ENCODE measurements around the gene CNST.
"Not testable (repeated sequence)": the region's sequence is repeated elsewhere in the genome, so short reads cannot be mapped to it uniquely, and the experiment has no call there.

CNST gene

GRCh38 chr1:246588159-246588721, 22.0 kb downstream of the CNST start:
- DNase-seq = no peak

GRCh38 chr1:246589919-246590318, 23.7 kb downstream of the CNST start:
- DNase-seq = not testable (repeated sequence)

DNA sequence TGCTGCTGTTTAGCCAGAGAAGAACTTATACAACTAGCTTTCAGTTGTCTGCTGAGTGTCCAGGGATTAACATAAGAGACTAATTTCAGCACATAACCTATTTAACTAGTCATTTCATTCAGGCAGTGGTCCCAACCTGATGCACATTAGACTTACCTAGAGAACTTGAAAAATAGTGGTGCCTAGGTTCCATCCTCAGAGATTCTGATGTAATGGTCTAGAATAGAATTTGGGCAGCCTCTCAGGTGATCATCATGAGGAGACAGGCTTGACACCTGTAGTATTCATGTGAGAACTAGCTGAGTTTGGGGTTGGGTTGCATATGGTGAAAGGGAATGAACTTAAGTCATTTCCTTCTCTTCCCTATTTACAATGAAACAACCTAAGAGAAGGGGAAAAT, 24.8 kb downstream of the CNST start:
- no peak for DNase-seq

DNA sequence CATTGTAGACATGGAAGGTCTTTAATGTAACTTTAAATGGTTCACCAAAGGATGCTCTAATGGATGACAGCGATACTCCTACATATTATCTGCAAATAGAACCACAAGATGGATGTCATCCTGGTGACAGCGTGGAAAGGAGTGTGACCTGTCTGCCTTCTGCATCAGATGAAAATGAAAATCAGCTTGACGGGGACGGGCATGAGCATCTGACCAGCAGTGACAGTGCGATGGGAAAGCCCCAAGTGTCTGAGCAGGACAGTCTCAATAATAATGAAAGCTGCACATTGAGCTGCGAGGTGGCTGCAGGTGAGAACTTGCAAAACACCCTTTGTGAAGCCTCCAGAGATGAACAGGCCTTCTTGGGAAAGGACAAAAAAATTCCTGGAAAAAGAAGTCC, 25.2 kb downstream of the CNST start:
- no peak for DNase-seq

- DNase-seq = no peak
These were observed 25.7 kb downstream of the CNST start for GRCh38 chr1:246591958-246592357.

GRCh38 chr1:246592695-246593094, 26.4 kb downstream of the CNST start:
- peak; percentile 36 for DNase-seq

DNA sequence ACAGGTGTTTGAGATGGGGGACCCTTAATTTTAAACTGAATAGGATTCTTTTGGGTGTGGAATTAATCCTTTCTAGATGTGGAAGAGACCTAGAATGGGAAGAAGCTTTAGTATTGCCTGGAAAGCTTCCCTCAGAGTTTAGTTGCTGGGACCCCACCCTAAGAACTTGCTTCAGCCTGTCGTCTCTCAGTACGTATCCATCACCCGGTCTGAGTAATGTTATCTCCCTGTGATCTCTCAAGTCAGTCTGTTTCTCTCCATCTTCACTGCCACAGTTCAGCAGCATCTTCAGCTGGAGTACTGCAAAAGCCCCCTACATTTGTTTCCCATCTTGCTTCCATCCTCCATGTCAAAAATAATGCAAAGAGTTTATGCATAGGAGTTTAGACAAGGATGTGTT, 28.9 kb downstream of the CNST start:
- DNase-seq = no peak

DNA sequence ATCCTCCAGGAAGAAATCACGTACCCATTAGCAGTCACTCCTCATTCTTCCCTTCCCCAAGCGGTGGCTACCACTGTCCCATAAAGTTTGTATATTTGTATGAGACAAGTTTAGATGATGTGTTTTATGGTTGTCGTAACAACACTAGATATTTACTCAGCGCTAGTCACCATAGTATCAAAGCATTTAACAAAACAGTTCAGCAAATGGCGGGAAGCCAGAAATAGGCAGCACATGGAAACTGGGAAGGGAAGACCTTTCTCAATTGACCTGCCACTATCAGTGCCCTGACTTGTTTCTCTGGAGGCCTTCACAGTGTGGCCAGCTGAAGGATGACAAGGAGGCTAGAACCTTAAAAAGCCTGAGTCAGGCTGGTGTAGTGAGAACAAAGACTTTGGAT, 31.1 kb downstream of the CNST start:
- DNase-seq = peak; percentile 66

- DNase-seq = no peak
These were observed 31.7 kb downstream of the CNST start for GRCh38 chr1:246597971-246598370.

GRCh38 chr1:246599315-246599714, 33.1 kb downstream of the CNST start:
- DNase-seq = no peak

DNA sequence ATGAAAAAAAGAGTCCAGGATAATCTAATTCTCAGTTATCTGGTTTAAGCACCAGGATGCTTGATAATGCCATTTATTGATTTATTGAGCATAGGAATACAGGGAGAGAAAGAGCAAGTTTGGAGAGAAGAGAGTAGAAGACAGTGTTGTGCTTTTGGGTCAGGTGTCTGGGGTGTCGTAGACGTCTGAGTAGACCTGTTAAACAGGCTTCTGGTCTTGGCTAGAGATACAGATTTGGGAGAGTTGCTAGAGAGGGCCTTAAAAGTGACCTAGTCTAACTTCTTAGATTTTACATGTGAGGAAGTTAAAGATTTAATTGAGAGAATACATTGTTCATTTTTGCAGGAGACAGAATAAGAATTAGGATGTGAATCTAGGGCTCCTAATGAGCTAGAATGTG, 34.3 kb downstream of the CNST start:
- no peak for DNase-seq

DNA sequence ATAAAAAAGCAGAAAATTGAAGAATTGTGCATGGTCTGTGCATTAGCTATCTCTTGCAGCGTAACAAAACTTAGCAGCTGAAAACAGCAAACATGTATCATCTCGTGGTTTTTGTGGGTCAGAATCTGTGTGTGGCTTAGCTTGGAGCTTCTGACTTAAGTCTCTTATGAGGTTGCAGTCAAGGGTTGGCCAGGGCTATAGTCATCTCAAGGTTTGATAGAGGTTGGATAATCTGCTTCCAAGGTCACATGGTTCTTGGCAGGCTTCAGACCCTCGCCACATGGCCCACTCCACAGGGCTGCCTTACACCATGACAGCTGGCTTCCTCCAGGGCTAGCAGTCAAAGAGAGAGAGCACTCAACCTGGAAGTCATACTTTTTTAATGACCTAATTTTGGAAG, 35.9 kb downstream of the CNST start:
- no peak for DNase-seq

- not testable (repeated sequence) for DNase-seq
These were observed 39.0 kb downstream of the CNST start for GRCh38 chr1:246605231-246605630.

- no peak for DNase-seq
These were observed 41.2 kb downstream of the CNST start for GRCh38 chr1:246607462-246607861.

DNA sequence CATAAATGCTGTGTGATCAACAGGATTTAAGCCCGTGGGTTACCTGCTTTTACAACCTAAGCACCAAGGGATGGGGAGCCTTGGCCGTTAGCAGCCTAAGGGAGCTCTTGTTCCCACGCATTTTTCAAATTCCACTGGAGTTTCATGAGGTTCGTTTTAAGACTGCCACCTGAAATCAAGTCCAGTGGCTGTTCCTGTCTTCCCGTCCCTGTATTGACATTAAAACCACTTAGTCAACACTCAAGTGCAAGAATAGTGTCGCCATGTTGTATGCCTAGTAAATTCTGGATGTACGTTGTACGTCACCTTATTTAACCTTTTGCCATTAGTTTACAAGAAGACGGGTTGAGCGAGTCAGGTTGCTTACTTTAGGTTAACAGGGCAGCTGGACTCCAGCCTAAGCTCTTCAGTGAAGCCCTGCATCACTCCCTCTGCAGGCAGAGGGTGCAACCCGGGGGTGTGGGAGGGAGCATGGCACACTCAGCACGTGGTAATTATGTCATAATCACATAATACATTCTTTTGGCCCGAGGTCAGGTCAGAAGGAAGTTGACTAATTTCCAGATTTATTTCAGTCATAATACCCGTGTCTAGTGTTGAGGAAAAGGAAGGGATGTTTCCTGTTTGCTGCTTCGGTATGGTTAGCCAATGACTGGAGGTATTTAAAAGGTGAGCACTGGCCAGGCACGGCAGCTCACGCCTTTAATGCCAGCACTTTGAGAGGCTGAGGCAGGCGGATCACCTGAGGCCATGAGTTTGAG, 42.5 kb downstream of the CNST start:
- peak; percentile 52 for DNase-seq

GRCh38 chr1:246609632-246610031, 43.4 kb downstream of the CNST start:
- no peak for DNase-seq

DNA sequence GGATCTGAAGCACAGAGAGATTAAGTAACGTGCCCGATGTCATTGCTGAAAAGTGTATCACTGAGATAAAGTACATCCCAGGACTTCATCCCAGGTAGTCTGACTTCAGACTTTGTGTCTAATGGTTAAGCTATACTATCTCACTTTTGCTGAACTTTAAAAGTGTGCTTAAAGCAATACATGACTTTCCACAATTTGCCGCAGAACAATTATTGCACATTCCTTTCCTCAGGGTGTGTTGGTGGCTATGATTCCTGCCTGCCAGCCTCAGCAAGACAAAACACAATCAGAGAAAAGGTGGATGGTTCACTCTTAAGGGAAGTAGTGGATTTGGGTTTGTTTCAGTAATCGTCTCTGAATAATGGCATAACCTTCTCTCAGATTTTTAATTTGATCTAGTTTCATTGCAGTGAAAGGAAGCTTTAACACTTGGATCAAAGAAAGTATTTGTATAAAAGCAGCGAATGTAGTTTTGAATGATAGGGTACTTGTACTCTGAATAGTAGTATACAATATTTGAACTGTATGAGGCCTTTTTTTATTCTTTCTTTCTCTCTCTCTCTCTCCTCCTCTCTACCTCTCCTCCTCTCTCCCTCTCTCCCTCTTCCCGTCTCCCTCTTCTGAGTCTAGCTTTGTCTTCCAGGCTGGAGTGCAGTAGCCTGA, 47.0 kb downstream of the CNST start:
- DNase-seq = no peak

- no peak for DNase-seq
These were observed 50.9 kb downstream of the CNST start for GRCh38 chr1:246617156-246617555.

- no peak for DNase-seq
These were observed 51.5 kb downstream of the CNST start for GRCh38 chr1:246617768-246618167.

DNA sequence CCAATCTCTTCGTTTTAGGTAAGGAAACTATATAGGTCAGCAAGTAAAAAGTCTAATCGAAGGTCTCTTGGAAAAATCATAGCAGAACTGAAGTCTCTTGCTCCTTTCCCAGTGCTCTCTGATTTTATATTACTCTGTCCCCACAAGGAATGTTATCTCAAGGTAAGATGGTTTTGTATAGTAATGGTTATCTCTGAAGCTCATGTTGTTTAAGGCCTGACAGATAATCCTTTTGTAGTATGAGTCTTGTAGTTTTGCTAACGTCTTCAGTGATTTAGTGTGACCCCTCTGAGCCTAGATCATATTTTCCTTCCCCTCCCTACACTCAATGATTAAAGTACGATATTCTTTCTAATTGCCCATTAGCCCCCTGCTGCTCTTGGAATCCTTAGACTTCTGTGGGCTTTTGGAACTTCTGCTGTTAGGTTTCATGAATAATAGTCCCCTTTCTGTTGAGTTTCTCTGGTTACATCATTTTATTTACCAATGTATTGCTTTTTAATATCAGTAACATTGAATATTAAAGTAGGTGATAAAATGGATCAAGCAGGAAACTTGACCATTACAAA, 52.1 kb downstream of the CNST start:
- no peak for DNase-seq

DNA sequence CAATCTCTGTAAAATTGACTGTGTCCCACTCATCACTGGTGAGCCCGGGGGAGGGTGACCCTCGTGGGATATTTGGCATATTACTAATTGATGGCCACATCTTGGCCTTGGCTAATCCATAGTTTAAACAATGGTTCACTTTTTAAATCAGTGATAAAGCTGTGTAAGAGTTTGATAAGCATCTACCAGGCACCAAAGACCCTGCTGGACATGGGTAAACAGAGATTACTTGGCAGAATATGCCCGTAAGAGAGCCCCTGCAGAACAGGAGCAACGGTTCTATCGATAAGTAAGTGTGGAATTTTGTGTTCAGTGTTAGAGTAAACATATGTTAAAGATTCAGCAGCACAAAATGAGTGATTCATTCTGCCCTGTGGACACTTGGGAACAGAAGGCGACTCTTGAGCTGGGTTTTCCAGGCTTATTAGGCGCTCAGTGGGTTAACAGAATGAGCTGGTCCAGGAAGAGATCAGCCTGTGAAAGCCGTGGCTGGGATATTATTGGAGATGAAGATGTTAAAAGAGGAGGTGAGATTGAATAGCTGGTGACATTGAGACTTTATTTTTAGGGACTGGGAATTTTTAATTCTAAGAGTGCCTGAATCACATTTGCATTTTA, 55.9 kb downstream of the CNST start:
- no peak for DNase-seq

DNA sequence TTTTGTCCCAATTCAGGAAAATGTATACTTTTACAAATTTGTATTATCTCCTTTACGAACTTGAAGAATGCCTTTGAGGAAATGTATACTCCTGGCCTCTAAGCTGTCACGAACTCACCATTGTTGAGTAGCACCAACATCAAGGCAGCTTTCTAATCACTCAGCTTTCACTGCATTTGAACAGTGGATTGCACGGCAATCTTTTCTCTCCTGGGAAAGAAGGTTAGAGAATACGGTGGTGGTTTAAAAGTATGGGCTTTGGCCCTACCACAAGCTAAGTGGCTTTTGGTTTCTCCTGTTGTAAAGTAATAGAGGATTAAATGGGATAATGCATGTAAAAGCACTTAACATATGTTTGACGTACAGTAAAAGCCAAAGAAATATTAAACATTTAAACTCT, 57.8 kb downstream of the CNST start:
- DNase-seq = no peak

GRCh38 chr1:246629030-246629429, 62.8 kb downstream of the CNST start:
- no peak for DNase-seq

DNA sequence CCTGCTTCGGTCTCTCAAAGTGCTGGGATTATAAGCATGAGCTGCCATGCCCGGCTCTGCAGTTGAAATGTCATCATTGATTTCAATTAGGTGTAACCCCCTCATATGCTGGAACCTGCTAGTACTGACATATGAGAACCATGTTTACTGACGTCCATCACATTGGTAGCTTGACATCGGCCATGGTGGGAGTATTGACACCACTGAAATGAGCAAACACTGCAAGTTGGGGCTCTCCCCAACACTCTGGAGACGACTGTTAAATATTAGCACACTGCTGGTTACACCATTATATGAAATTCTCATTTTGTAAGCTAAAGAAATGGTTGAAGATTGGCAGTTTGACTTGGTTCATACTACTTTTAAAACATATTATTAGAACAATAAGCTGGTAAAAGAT, 63.7 kb downstream of the CNST start:
- DNase-seq = no peak
